ENCODE data around the gene GP1BB.

- TF ChIP-seq TEAD2 (CRISPR knock-in tag; IDR thresholded peaks at IDR 0.05) (no peak), IKZF1 (IDR thresholded peaks at IDR 0.05) (no peak), CBFB (CRISPR knock-in tag; IDR thresholded peaks at IDR 0.05) (no peak), ZKSCAN1 (IDR thresholded peaks at IDR 0.05; ENCODE audit: low read length) (no peak), ZBTB42 (CRISPR knock-in tag; IDR thresholded peaks at IDR 0.05) (no peak), CTCF (CRISPR knock-in tag; IDR thresholded peaks at IDR 0.05) (no peak), RAD51 (IDR thresholded peaks at IDR 0.05; ENCODE audit: borderline replicate concordance) (no peak), PRDM4 (CRISPR knock-in tag; IDR thresholded peaks at IDR 0.05; ENCODE audit: borderline replicate concordance) (no peak), TCF7 (IDR thresholded peaks at IDR 0.05; ENCODE audit: low read depth) (no peak), ZBTB37 (CRISPR knock-in tag; IDR thresholded peaks at IDR 0.05) (no peak), ATF3 (CRISPR knock-in tag; IDR thresholded peaks at IDR 0.05) (no peak), SNAPC5 (CRISPR knock-in tag; IDR thresholded peaks at IDR 0.05; ENCODE audit: borderline replicate concordance) (no peak), SP1 (IDR thresholded peaks at IDR 0.05) (no peak), SP1 (CRISPR knock-in tag; IDR thresholded peaks at IDR 0.05) (no peak)
Measured at GRCh38 chr22:19755722-19756287, 32.5 kb downstream of the GP1BB start.

Data from HepG2 (cell line).